Peyer's patch (tissue), 4 donors: ENCODE results near the gene LASP1.

Experiments used
- POLR2A ChIP-seq, 2 donors: fragments of 450-650 bp; IDR thresholded peaks; one replicate each; pipeline ENCODE4 v1.5.1; 2017; ENCODE audit warnings: antibody characterized with exemption in 2 of 2, mild to moderate bottlenecking in 2 of 2, moderate library complexity in 2 of 2
- TF ChIP-seq, protein P1 (sequence below), 6 experiments: fragments of 450-650 bp in 4 of 6; fragments of 200-600 bp in 2 of 6; sonication (generic) in 1 of 6; IDR thresholded peaks; one replicate each; pipeline ENCODE4 v1.5.1; 2017 to 2019; ENCODE audit warnings: antibody characterized with exemption in 6 of 6, mild to moderate bottlenecking in 3 of 6, moderate library complexity in 1 of 6

DNA sequence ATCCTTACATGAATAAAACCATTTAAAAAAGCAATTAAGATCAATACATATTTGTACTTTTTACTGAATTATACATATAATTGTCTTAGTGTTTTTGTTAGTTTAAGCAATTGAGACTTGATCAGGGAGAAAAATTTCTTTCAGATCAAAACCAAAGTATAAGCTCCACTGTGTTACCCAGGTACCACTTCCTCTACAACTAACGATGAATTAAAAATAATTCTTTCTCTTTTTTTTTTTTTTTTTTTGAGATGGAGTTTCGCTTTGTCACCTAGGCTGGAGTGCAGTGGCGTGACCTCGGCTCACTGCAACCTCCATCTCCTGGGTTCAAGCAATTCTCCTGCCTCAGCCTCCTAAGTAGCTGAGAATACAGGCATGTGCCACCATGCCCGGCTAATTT lies 90.5 kb downstream of the LASP1 start:
- TF ChIP-seq, protein P1, sequence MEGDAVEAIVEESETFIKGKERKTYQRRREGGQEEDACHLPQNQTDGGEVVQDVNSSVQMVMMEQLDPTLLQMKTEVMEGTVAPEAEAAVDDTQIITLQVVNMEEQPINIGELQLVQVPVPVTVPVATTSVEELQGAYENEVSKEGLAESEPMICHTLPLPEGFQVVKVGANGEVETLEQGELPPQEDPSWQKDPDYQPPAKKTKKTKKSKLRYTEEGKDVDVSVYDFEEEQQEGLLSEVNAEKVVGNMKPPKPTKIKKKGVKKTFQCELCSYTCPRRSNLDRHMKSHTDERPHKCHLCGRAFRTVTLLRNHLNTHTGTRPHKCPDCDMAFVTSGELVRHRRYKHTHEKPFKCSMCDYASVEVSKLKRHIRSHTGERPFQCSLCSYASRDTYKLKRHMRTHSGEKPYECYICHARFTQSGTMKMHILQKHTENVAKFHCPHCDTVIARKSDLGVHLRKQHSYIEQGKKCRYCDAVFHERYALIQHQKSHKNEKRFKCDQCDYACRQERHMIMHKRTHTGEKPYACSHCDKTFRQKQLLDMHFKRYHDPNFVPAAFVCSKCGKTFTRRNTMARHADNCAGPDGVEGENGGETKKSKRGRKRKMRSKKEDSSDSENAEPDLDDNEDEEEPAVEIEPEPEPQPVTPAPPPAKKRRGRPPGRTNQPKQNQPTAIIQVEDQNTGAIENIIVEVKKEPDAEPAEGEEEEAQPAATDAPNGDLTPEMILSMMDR (IDR thresholded peaks at IDR 0.05) = no peak
- TF ChIP-seq POLR2A (IDR thresholded peaks at IDR 0.05) = no peak
